WTC11 (cell line): ENCODE results near the gene SHISAL2A. TPM values are rescaled to one million over a fixed set of nuclear protein-coding genes. Genes with fewer than 3 reads are reported as not detected.

Experiments
- ATAC-seq: fragments of 200-7000 bp; cut with Tn5 transposase; 2 replicates; pipeline ENCODE4 v1.10.0; 2021; ENCODE audit warnings: mild to moderate bottlenecking, moderate library complexity
- CTCF ChIA-PET: fragments of 300-600 bp; sonication (Branson Sonifier 250); formaldehyde crosslinking; loops from one replicate; lab custom pipeline; 2021; ENCODE audit warnings: antibody characterized with exemption; lab: Charles Lee
- POLR2A ChIA-PET: fragments of 350-600 bp; sonication (Branson Sonifier 250); formaldehyde crosslinking; loops from one replicate; lab custom pipeline; 2021; ENCODE audit warnings: antibody characterized with exemption; lab: Charles Lee
- DNase-seq: peaks from one replicate; pipeline ENCODE4 v3.0.0; 2021; ENCODE audit warnings: low spot score
- H3K27ac Mint-ChIP-seq: 2 replicates; pipeline ENCODE4 v1.8.0; 2021; ENCODE audit warnings: mixed read lengths
- H3K27me3 Mint-ChIP-seq: 2 replicates; pipeline ENCODE4 v1.8.0; 2021; ENCODE audit warnings: low read depth, mild to moderate bottlenecking, moderate library complexity, mixed read lengths
- H3K36me3 Mint-ChIP-seq: 2 replicates; pipeline ENCODE4 v1.8.0; 2021; ENCODE audit warnings: mixed read lengths
- H3K4me1 Mint-ChIP-seq: 2 replicates; pipeline ENCODE4 v1.8.0; 2022; ENCODE audit warnings: mixed read lengths
- H3K4me3 Mint-ChIP-seq: 2 replicates; pipeline ENCODE4 v1.8.0; 2021; ENCODE audit warnings: mild to moderate bottlenecking, moderate library complexity, mixed read lengths
- H3K9me3 Mint-ChIP-seq: 2 replicates; pipeline ENCODE4 v1.8.0; 2021; ENCODE audit warnings: mixed read lengths
- ARID4B ChIP-seq: sonication (generic); formaldehyde crosslinking; IDR thresholded peaks from 2 replicates; pipeline ENCODE4 v1.8.0; 2023; ENCODE audit warnings: missing genetic modification reagents, mild to moderate bottlenecking, borderline replicate concordance
- ELF4 ChIP-seq: sonication (generic); formaldehyde crosslinking; IDR thresholded peaks from 2 replicates; pipeline ENCODE4 v1.8.1; 2022; ENCODE audit warnings: low read depth, mild to moderate bottlenecking, moderate library complexity, missing genetic modification reagents
- ETV6 ChIP-seq: sonication (generic); formaldehyde crosslinking; IDR thresholded peaks from 2 replicates; pipeline ENCODE4 v1.8.1; 2022; ENCODE audit warnings: mild to moderate bottlenecking, missing genetic modification reagents
- GABPB1 ChIP-seq: sonication (generic); formaldehyde crosslinking; IDR thresholded peaks from 2 replicates; pipeline ENCODE4 v1.8.1; 2023; ENCODE audit warnings: mild to moderate bottlenecking, missing genetic modification reagents
- NR2C2 ChIP-seq: sonication (generic); formaldehyde crosslinking; IDR thresholded peaks from 2 replicates; pipeline ENCODE4 v1.8.0; 2022; ENCODE audit warnings: mild to moderate bottlenecking, missing genetic modification reagents
- OVOL2 ChIP-seq: fragments of 250-450 bp; sonication (Bioruptor Pico); IDR thresholded peaks from 2 replicates; pipeline ENCODE4 v1.9.0; 2021; ENCODE audit warnings: mild to moderate bottlenecking, borderline replicate concordance
- RORB ChIP-seq: fragments of 250-450 bp; sonication (Bioruptor Pico); IDR thresholded peaks from 2 replicates; pipeline ENCODE4 v1.9.0; 2021; ENCODE audit warnings: mild to moderate bottlenecking
- TEAD1 ChIP-seq: sonication (generic); formaldehyde crosslinking; IDR thresholded peaks from 2 replicates; pipeline ENCODE4 v1.8.0; 2022; ENCODE audit warnings: mild to moderate bottlenecking, missing genetic modification reagents
- TP53 ChIP-seq: sonication (generic); formaldehyde crosslinking; IDR thresholded peaks from 2 replicates; pipeline ENCODE4 v1.8.1; 2023; ENCODE audit warnings: mild to moderate bottlenecking, missing genetic modification reagents
- ZBTB43 ChIP-seq: sonication (generic); formaldehyde crosslinking; IDR thresholded peaks from 2 replicates; pipeline ENCODE4 v1.8.1; 2023; ENCODE audit warnings: mild to moderate bottlenecking, missing genetic modification reagents
- ZNF121 ChIP-seq: sonication (generic); formaldehyde crosslinking; IDR thresholded peaks from 2 replicates; pipeline ENCODE4 v1.8.0; 2023; ENCODE audit warnings: missing genetic modification reagents
- ZNF232 ChIP-seq: sonication (generic); formaldehyde crosslinking; IDR thresholded peaks from 2 replicates; pipeline ENCODE4 v1.8.0; 2022; ENCODE audit warnings: mild to moderate bottlenecking, missing genetic modification reagents
- ZNF263 ChIP-seq: sonication (generic); formaldehyde crosslinking; IDR thresholded peaks from 2 replicates; pipeline ENCODE4 v1.8.1; 2022; ENCODE audit warnings: low read depth, mild to moderate bottlenecking, moderate library complexity, missing genetic modification reagents
- ZNF317 ChIP-seq: sonication (generic); formaldehyde crosslinking; IDR thresholded peaks from 2 replicates; pipeline ENCODE4 v1.8.1; 2023; ENCODE audit warnings: low read depth, mild to moderate bottlenecking, moderate library complexity, missing genetic modification reagents, borderline replicate concordance
- ZNF396 ChIP-seq: fragments of 250-450 bp; sonication (Bioruptor Pico); IDR thresholded peaks from 2 replicates; pipeline ENCODE4 v1.8.0; 2021; ENCODE audit warnings: mild to moderate bottlenecking, moderate library complexity, borderline replicate concordance
- ZNF532 ChIP-seq: fragments of 250-450 bp; sonication (Bioruptor Pico); IDR thresholded peaks from 2 replicates; pipeline ENCODE4 v1.9.0; 2021; ENCODE audit warnings: mild to moderate bottlenecking, borderline replicate concordance
- total RNA-seq: library from RNA; stranded (reverse); gene quantifications from 3 replicates; pipeline ENCODE4 v1.2.3, GENCODE V29; 2021

SHISAL2A gene
- total RNA-seq, 1 experiment from 2014 or later, result 1.4 TPM

GRCh38 chr1:52632732-52633290 lies at the start of gene SHISAL2A (continued):
- no peak for TF ChIP-seq GABPB1
- peak; percentile 77; the same call in 1 of the 2 replicates for TF ChIP-seq ZNF532 (CRISPR knock-in tag)
- TF ChIP-seq ZNF263 (CRISPR knock-in tag), result peak; percentile 79
- TF ChIP-seq ZNF396 (CRISPR knock-in tag), result no peak

GRCh38 chr1:52585474-52585873 lies 47.5 kb upstream of the SHISAL2A start:
- Mint-ChIP-seq H3K27ac (no peak overlapping the region), H3K27me3 (peaks cover 3% of the 10 kb centered on the region; the same call in 1 of the 2 replicates), H3K4me3 (no peak overlapping the region), H3K36me3 (no peaks in the 10 kb centered on the region), H3K9me3 (no peaks in the 10 kb centered on the region), H3K4me1 (peaks cover 15% of the 10 kb centered on the region)
- DNase-seq, result no peak
- ChIA-PET CTCF (no interaction called here), POLR2A (interaction anchor here (0.6 kb wide), 1 partner anchor 13 kb away, joined by 4 read pairs; no protein-coding TSS in a partner anchor)
- no peak for ATAC-seq
- TF ChIP-seq RORB, result no peak
- TF ChIP-seq TEAD1 (CRISPR knock-in tag), result no peak
- TF ChIP-seq ETV6, result no peak
- no peak for TF ChIP-seq ZNF232 (CRISPR knock-in tag)
- no peak for TF ChIP-seq ELF4
- TF ChIP-seq ARID4B (CRISPR knock-in tag), result no peak
- TF ChIP-seq NR2C2 (CRISPR knock-in tag), result no peak
- no peak for TF ChIP-seq ZNF317 (CRISPR knock-in tag)
- no peak for TF ChIP-seq OVOL2 (CRISPR knock-in tag)
- no peak for TF ChIP-seq TP53 (CRISPR knock-in tag)

GRCh38 chr1:52588027-52588426 lies 44.9 kb upstream of the SHISAL2A start:
- H3K36me3 Mint-ChIP-seq, result no peaks in the 10 kb centered on the region
- CTCF ChIA-PET, result interaction anchor here (1.2 kb wide), 1 partner anchor 45 kb away, joined by 3 read pairs; the partner anchor contains the start of gene SHISAL2A

More at GRCh38 chr1:52588027-52588426, 44.9 kb upstream of the SHISAL2A start:
- TF ChIP-seq ZNF121 (CRISPR knock-in tag), result peak; percentile 76; the same call in 1 of the 2 replicates
- no peak for TF ChIP-seq ZBTB43 (CRISPR knock-in tag)
- TF ChIP-seq, all 79 proteins: peak for 1
- H3K27me3 Mint-ChIP-seq, result peaks cover 3% of the 10 kb centered on the region; the same call in 1 of the 2 replicates
- no peak overlapping the region for H3K4me3 Mint-ChIP-seq
- no peak overlapping the region for H3K27ac Mint-ChIP-seq
- DNase-seq, result no peak
- H3K9me3 Mint-ChIP-seq, result no peaks in the 10 kb centered on the region
- peaks cover 16% of the 10 kb centered on the region for H3K4me1 Mint-ChIP-seq
- no peak for ATAC-seq
- POLR2A ChIA-PET, result no interaction called here
